ENCODE measurements around the gene METTL21C.

- TF ChIP-seq, protein P1, sequence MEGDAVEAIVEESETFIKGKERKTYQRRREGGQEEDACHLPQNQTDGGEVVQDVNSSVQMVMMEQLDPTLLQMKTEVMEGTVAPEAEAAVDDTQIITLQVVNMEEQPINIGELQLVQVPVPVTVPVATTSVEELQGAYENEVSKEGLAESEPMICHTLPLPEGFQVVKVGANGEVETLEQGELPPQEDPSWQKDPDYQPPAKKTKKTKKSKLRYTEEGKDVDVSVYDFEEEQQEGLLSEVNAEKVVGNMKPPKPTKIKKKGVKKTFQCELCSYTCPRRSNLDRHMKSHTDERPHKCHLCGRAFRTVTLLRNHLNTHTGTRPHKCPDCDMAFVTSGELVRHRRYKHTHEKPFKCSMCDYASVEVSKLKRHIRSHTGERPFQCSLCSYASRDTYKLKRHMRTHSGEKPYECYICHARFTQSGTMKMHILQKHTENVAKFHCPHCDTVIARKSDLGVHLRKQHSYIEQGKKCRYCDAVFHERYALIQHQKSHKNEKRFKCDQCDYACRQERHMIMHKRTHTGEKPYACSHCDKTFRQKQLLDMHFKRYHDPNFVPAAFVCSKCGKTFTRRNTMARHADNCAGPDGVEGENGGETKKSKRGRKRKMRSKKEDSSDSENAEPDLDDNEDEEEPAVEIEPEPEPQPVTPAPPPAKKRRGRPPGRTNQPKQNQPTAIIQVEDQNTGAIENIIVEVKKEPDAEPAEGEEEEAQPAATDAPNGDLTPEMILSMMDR (IDR thresholded peaks at IDR 0.05), result no peak
- no peak for TF ChIP-seq POLR2A (IDR thresholded peaks at IDR 0.05)
Measured at GRCh38 chr13:102648046-102648445, 46.8 kb downstream of the METTL21C start.
